ENCODE results near the gene GOLT1A.

DNA sequence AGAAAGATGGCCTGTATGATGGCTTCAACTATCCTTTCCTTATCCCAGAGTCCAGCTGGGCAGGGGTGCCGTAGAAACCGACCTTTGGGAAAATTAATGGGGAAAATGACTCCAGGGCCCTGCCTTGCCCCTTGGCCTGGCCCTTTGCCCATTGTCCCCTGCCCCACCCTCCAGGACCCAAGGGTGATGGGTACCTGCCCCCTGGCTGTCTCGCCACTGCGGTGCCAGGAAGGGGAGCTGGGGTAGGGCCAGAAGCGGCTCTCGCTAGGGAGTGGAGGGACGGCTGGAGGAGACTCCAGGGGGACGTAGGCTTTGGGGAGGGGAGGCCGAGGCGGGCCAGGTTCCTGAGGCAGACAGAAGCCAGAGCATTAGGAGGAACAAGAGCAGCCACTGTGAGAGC is 29.1 kb upstream of the GOLT1A start:
- no peak for TF ChIP-seq EP300 (IDR thresholded peaks at IDR 0.05)
- TF ChIP-seq, protein P1, sequence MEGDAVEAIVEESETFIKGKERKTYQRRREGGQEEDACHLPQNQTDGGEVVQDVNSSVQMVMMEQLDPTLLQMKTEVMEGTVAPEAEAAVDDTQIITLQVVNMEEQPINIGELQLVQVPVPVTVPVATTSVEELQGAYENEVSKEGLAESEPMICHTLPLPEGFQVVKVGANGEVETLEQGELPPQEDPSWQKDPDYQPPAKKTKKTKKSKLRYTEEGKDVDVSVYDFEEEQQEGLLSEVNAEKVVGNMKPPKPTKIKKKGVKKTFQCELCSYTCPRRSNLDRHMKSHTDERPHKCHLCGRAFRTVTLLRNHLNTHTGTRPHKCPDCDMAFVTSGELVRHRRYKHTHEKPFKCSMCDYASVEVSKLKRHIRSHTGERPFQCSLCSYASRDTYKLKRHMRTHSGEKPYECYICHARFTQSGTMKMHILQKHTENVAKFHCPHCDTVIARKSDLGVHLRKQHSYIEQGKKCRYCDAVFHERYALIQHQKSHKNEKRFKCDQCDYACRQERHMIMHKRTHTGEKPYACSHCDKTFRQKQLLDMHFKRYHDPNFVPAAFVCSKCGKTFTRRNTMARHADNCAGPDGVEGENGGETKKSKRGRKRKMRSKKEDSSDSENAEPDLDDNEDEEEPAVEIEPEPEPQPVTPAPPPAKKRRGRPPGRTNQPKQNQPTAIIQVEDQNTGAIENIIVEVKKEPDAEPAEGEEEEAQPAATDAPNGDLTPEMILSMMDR (IDR thresholded peaks at IDR 0.05), result no peak
